HepG2 (cell line): Measurements from ENCODE around the gene KIF22. TPM values are rescaled to one million over a fixed set of nuclear protein-coding genes. Genes with fewer than 3 reads are reported as not detected.
A peak's percentile ranks its signal among the peaks of the same experiment; 100 is the strongest.

Source experiments
- ELF4 ChIP-seq: sonication (generic); formaldehyde crosslinking; IDR thresholded peaks from 2 replicates; pipeline ENCODE4 v1.5.0; 2020; ENCODE audit warnings: missing genetic modification reagents, mild to moderate bottlenecking, moderate library complexity, borderline replicate concordance
- FOXO1 ChIP-seq: sonication (generic); formaldehyde crosslinking; IDR thresholded peaks from 2 replicates; pipeline ENCODE4 v1.4.0; 2020; ENCODE audit warnings: missing genetic modification reagents
- HOXA7 ChIP-seq: sonication (generic); formaldehyde crosslinking; IDR thresholded peaks from 2 replicates; pipeline ENCODE4 v1.8.1; 2022; ENCODE audit warnings: mild to moderate bottlenecking, missing genetic modification reagents, moderate library complexity
- POLR2AphosphoS2 ChIP-seq: IDR thresholded peaks from 2 replicates; pipeline ENCODE4 v1.6.1; 2011; ENCODE audit warnings: low read depth, low read length, improper control_type of control experiment
- RXRA ChIP-seq: sonication (generic); formaldehyde crosslinking; IDR thresholded peaks from 2 replicates; pipeline ENCODE4 v1.5.1; 2020; ENCODE audit warnings: missing genetic modification reagents
- SALL1 ChIP-seq: sonication (generic); formaldehyde crosslinking; IDR thresholded peaks from 2 replicates; pipeline ENCODE4 v1.8.0; 2022; ENCODE audit warnings: mild to moderate bottlenecking, missing genetic modification reagents
- U2AF1 ChIP-seq: fragments of 200-400 bp; formaldehyde crosslinking; optimal IDR thresholded peaks from 2 replicates; pipeline ENCODE3; 2017; ENCODE audit warnings: mild to moderate bottlenecking, low read depth, low read length
- XBP1 ChIP-seq: sonication (generic); formaldehyde crosslinking; IDR thresholded peaks from 2 replicates; pipeline ENCODE4 v1.5.0; 2020; ENCODE audit warnings: missing genetic modification reagents
- YEATS2 ChIP-seq: sonication (generic); formaldehyde crosslinking; IDR thresholded peaks from 2 replicates; pipeline ENCODE4 v1.4.0; 2020; ENCODE audit warnings: missing genetic modification reagents, borderline replicate concordance
- ZNF367 ChIP-seq: sonication (generic); formaldehyde crosslinking; IDR thresholded peaks from 2 replicates; pipeline ENCODE4 v1.4.0; 2020; ENCODE audit warnings: missing genetic modification reagents, borderline replicate concordance
- ZNF605 ChIP-seq: sonication (generic); formaldehyde crosslinking; IDR thresholded peaks from 2 replicates; pipeline ENCODE4 v1.8.0; 2022; ENCODE audit warnings: mild to moderate bottlenecking, missing genetic modification reagents
- ZNF773 ChIP-seq: sonication (generic); formaldehyde crosslinking; IDR thresholded peaks from 2 replicates; pipeline ENCODE4 v1.4.0; 2020; ENCODE audit warnings: missing genetic modification reagents, borderline replicate concordance
- polyA plus RNA-seq, 8 experiments: library from polyadenylated mRNA; depleted of rRNA in 3 of 8; stranded (reverse) in 7 of 8; unstranded in 1 of 8; fragments of >200 nt; fragmentation: Illumina TruSeq in 4 of 8; extraction: Trizol in 4 of 8; gene quantifications; 2 replicates each; pipeline versions ENCODE4 v1.2.1 to v1.2.3, GENCODE V29; 2011 to 2016; ENCODE audit warnings: low read depth in 4 of 8, missing spikeins in 1 of 8, mixed read lengths in 1 of 8; ENCODE audit not compliant: insufficient read depth in 1 of 8
- total RNA-seq, 5 experiments: library from RNA; depleted of rRNA; stranded (reverse); fragments of >200 nt; fragmentation: Illumina TruSeq; extraction: Trizol; gene quantifications; 2 replicates each; pipeline ENCODE4 v1.2.3, GENCODE V29; 2016; ENCODE audit warnings: low read depth in 1 of 5
- TF ChIP-seq, protein P1 (sequence below): IDR thresholded peaks from 2 replicates; pipeline ENCODE4 v1.4.0; 2020; ENCODE audit warnings: mild to moderate bottlenecking, missing genetic modification reagents
- TF ChIP-seq, protein P2 (sequence below): sonication (generic); formaldehyde crosslinking; IDR thresholded peaks from 2 replicates; pipeline ENCODE4 v1.8.0; 2022; ENCODE audit warnings: mild to moderate bottlenecking, missing genetic modification reagents, moderate library complexity
- TF ChIP-seq, protein P3 (sequence below): sonication (generic); formaldehyde crosslinking; conservative IDR thresholded peaks from 2 replicates; pipeline ENCODE4 v1.8.0; 2022; ENCODE audit warnings: missing genetic modification reagents
- TF ChIP-seq, protein P4 (sequence below): sonication (generic); formaldehyde crosslinking; IDR thresholded peaks from 2 replicates; pipeline ENCODE4 v1.4.0; 2020; ENCODE audit warnings: mild to moderate bottlenecking, missing genetic modification reagents
- TF ChIP-seq, protein P5 (sequence below): sonication (generic); formaldehyde crosslinking; IDR thresholded peaks from 2 replicates; pipeline ENCODE4 v1.5.0; 2020; ENCODE audit warnings: mild to moderate bottlenecking, missing genetic modification reagents, borderline replicate concordance

Gene KIF22
- total and polyA plus RNA-seq, 2 of the 13 experiments (the other 11 are each of a cell fraction or from before 2014, with no cell fraction given), result 95.8 to 118 TPM

DNA sequence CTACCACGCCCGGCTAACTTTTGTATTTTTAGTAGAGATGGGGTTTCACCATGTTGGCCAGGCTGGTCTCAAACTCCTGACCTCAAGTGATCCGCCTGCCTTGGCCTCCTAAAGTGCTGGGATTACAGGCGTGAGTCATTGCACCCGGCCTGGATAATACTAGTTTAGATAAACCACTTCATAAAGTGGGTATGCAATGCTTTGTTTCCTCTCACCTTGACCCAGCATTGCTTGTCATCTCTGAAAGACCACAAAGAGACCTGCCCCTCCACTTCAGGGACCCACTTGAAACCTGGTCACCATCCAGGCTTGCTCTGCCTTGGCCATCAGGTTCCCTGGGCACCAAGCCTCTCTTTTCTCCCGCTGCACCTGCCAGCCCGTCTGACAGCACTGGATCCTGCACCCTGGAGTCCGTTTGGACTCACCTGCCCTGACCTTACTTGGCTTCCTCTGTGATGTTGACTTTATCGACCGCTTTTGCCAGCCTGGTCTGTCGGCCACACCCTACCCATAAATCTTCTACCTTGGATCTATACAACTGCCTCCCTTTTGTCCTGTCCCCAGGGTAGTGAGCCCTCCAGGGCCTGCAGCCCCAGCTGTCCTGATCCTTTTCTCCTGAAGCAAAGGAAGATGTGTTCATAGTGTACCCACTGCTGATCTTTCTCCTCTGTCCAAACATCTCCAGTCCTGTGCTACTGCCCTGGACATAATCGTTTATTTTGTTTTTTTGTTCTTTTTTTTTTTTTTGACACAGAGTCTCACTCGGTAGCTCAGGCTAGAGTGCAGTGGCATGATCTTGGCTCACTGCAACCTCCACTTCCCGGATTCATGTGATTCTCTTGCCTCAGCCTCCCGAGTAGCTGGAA is 25.2 kb upstream of the KIF22 start (continued):
- TF ChIP-seq, protein P1, sequence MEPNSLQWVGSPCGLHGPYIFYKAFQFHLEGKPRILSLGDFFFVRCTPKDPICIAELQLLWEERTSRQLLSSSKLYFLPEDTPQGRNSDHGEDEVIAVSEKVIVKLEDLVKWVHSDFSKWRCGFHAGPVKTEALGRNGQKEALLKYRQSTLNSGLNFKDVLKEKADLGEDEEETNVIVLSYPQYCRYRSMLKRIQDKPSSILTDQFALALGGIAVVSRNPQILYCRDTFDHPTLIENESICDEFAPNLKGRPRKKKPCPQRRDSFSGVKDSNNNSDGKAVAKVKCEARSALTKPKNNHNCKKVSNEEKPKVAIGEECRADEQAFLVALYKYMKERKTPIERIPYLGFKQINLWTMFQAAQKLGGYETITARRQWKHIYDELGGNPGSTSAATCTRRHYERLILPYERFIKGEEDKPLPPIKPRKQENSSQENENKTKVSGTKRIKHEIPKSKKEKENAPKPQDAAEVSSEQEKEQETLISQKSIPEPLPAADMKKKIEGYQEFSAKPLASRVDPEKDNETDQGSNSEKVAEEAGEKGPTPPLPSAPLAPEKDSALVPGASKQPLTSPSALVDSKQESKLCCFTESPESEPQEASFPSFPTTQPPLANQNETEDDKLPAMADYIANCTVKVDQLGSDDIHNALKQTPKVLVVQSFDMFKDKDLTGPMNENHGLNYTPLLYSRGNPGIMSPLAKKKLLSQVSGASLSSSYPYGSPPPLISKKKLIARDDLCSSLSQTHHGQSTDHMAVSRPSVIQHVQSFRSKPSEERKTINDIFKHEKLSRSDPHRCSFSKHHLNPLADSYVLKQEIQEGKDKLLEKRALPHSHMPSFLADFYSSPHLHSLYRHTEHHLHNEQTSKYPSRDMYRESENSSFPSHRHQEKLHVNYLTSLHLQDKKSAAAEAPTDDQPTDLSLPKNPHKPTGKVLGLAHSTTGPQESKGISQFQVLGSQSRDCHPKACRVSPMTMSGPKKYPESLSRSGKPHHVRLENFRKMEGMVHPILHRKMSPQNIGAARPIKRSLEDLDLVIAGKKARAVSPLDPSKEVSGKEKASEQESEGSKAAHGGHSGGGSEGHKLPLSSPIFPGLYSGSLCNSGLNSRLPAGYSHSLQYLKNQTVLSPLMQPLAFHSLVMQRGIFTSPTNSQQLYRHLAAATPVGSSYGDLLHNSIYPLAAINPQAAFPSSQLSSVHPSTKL, result peak; percentile 98
- no peak for TF ChIP-seq ELF4 (CRISPR knock-in tag)
- TF ChIP-seq HOXA7 (CRISPR knock-in tag), result no peak
- TF ChIP-seq, protein P2, sequence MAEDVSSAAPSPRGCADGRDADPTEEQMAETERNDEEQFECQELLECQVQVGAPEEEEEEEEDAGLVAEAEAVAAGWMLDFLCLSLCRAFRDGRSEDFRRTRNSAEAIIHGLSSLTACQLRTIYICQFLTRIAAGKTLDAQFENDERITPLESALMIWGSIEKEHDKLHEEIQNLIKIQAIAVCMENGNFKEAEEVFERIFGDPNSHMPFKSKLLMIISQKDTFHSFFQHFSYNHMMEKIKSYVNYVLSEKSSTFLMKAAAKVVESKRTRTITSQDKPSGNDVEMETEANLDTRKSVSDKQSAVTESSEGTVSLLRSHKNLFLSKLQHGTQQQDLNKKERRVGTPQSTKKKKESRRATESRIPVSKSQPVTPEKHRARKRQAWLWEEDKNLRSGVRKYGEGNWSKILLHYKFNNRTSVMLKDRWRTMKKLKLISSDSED (CRISPR knock-in tag), result no peak
- peak; percentile 82 for TF ChIP-seq ZNF605 (CRISPR knock-in tag)
- peak; percentile 99 for TF ChIP-seq SALL1 (CRISPR knock-in tag)
- 0 out of 2 replicates have a peak, but pooled peaks have one; percentile 28 for TF ChIP-seq ZNF773 (CRISPR knock-in tag)
- TF ChIP-seq RXRA (CRISPR knock-in tag), result peak; percentile 100
- TF ChIP-seq, protein P3, sequence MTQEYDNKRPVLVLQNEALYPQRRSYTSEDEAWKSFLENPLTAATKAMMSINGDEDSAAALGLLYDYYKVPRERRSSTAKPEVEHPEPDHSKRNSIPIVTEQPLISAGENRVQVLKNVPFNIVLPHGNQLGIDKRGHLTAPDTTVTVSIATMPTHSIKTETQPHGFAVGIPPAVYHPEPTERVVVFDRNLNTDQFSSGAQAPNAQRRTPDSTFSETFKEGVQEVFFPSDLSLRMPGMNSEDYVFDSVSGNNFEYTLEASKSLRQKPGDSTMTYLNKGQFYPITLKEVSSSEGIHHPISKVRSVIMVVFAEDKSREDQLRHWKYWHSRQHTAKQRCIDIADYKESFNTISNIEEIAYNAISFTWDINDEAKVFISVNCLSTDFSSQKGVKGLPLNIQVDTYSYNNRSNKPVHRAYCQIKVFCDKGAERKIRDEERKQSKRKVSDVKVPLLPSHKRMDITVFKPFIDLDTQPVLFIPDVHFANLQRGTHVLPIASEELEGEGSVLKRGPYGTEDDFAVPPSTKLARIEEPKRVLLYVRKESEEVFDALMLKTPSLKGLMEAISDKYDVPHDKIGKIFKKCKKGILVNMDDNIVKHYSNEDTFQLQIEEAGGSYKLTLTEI (CRISPR knock-in tag), result no peak
- TF ChIP-seq, protein P4, sequence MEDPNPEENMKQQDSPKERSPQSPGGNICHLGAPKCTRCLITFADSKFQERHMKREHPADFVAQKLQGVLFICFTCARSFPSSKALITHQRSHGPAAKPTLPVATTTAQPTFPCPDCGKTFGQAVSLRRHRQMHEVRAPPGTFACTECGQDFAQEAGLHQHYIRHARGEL (CRISPR knock-in tag), result no peak
- TF ChIP-seq, protein P5, sequence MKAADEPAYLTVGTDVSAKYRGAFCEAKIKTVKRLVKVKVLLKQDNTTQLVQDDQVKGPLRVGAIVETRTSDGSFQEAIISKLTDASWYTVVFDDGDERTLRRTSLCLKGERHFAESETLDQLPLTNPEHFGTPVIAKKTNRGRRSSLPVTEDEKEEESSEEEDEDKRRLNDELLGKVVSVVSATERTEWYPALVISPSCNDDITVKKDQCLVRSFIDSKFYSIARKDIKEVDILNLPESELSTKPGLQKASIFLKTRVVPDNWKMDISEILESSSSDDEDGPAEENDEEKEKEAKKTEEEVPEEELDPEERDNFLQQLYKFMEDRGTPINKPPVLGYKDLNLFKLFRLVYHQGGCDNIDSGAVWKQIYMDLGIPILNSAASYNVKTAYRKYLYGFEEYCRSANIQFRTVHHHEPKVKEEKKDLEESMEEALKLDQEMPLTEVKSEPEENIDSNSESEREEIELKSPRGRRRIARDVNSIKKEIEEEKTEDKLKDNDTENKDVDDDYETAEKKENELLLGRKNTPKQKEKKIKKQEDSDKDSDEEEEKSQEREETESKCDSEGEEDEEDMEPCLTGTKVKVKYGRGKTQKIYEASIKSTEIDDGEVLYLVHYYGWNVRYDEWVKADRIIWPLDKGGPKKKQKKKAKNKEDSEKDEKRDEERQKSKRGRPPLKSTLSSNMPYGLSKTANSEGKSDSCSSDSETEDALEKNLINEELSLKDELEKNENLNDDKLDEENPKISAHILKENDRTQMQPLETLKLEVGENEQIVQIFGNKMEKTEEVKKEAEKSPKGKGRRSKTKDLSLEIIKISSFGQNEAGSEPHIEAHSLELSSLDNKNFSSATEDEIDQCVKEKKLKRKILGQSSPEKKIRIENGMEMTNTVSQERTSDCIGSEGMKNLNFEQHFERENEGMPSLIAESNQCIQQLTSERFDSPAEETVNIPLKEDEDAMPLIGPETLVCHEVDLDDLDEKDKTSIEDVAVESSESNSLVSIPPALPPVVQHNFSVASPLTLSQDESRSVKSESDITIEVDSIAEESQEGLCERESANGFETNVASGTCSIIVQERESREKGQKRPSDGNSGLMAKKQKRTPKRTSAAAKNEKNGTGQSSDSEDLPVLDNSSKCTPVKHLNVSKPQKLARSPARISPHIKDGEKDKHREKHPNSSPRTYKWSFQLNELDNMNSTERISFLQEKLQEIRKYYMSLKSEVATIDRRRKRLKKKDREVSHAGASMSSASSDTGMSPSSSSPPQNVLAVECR (CRISPR knock-in tag), result peak; percentile 88; the same call in 1 of the 2 replicates
- TF ChIP-seq FOXO1 (CRISPR knock-in tag), result peak; percentile 85
- TF ChIP-seq U2AF1, result no peak
- TF ChIP-seq XBP1, result peak; percentile 87; the same call in 1 of the 2 replicates
- no peak for TF ChIP-seq POLR2AphosphoS2
- TF ChIP-seq ZNF367 (CRISPR knock-in tag), result no peak
- peak; percentile 57; the same call in 1 of the 2 replicates for TF ChIP-seq YEATS2
